ENCODE data around the gene ACTR3. TPM values are rescaled to one million over a fixed set of nuclear protein-coding genes. Genes with fewer than 3 reads are reported as not detected.
A peak's percentile ranks its signal among the peaks of the same experiment; 100 is the strongest.

ACTR3 gene
- total RNA-seq, 1 experiment from 2014 or later: 296 TPM

DNA sequence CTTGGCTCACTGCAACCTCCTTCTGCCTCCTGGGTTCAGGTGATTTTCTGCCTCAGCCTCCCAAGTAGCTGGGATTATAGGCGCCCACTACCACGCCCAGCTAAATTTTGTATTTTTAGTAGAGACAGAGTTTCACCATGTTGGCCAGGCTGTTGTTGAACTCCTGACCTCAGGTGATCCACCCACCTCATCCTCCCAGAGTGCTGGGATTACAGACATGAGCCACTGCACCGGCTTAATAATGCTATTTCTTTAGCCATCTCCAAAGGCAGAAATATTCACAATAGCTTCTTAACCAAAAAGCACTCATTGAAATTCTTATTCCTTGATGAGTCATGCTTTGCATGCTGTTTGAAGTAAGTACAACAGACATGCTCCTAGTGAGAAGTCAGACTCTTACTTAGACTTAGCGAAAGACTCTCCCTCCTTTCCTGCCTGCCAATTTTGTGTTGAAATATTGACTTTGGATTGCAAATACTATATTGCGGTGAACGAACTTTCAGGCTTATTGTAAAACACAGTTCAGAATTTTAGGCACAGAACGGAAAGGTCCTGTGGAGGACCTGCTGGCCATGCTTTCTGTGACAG is 4.4 kb downstream of the ACTR3 start:
- Mint-ChIP-seq H3K27ac (ENCODE audit: unreplicated experiment) (peak overlapping the region; percentile 78), H3K36me3 (ENCODE audit: insufficient read depth, unreplicated experiment) (peaks cover 65% of the 10 kb centered on the region), H3K4me1 (ENCODE audit: low read depth, unreplicated experiment) (peaks cover 64% of the 10 kb centered on the region), H3K9me3 (ENCODE audit: low read depth, unreplicated experiment) (no peaks in the 10 kb centered on the region), H3K4me3 (ENCODE audit: low read depth, unreplicated experiment) (peak overlapping the region; percentile 90), H3K27me3 (ENCODE audit: unreplicated experiment) (no peaks in the 10 kb centered on the region)
- BruUV-seq (replicated peaks): no TSS peak
- CTCF ChIA-PET: interaction anchor here (0.7 to 0.9 kb wide), 4 partner anchors 8 to 137 kb away, joined by 3 to 5 read pairs (median 4); partner anchors contain the start of gene SLC35F5
- DNase-seq: no peak
- intact Hi-C loops (cut with micrococcal nuclease; ENCODE audit: unreplicated experiment): loop anchor here (5.0 to 10.0 kb wide), 2 partner anchors 97 to 661 kb away; no protein-coding TSS in a partner anchor
- TF ChIP-seq, protein P1, sequence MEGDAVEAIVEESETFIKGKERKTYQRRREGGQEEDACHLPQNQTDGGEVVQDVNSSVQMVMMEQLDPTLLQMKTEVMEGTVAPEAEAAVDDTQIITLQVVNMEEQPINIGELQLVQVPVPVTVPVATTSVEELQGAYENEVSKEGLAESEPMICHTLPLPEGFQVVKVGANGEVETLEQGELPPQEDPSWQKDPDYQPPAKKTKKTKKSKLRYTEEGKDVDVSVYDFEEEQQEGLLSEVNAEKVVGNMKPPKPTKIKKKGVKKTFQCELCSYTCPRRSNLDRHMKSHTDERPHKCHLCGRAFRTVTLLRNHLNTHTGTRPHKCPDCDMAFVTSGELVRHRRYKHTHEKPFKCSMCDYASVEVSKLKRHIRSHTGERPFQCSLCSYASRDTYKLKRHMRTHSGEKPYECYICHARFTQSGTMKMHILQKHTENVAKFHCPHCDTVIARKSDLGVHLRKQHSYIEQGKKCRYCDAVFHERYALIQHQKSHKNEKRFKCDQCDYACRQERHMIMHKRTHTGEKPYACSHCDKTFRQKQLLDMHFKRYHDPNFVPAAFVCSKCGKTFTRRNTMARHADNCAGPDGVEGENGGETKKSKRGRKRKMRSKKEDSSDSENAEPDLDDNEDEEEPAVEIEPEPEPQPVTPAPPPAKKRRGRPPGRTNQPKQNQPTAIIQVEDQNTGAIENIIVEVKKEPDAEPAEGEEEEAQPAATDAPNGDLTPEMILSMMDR (IDR thresholded peaks at IDR 0.05; ENCODE audit: unreplicated experiment): no peak

- Mint-ChIP-seq H3K9me3 (ENCODE audit: low read depth, unreplicated experiment) (no peaks in the 10 kb centered on the region), H3K4me3 (ENCODE audit: low read depth, unreplicated experiment) (peak overlapping the region; percentile 90), H3K27me3 (ENCODE audit: unreplicated experiment) (no peaks in the 10 kb centered on the region), H3K27ac (ENCODE audit: unreplicated experiment) (peak overlapping the region; percentile 57), H3K4me1 (ENCODE audit: low read depth, unreplicated experiment) (peaks cover 73% of the 10 kb centered on the region), H3K36me3 (ENCODE audit: insufficient read depth, unreplicated experiment) (peaks cover 54% of the 10 kb centered on the region)
- DNase-seq: no peak
- no TSS peak for BruUV-seq (replicated peaks)
- TF ChIP-seq, protein P1 (IDR thresholded peaks at IDR 0.05; ENCODE audit: unreplicated experiment): no peak
- CTCF ChIA-PET: no interaction called here
- intact Hi-C loops (cut with micrococcal nuclease; ENCODE audit: unreplicated experiment): loop anchor here (10.0 kb wide), 1 partner anchor 660 kb away; no protein-coding TSS in a partner anchor
Measured at GRCh38 chr2:113895301-113895700, 5.4 kb downstream of the ACTR3 start.

GRCh38 chr2:113895819-113896563 is 6.1 kb downstream of the ACTR3 start:
- TF ChIP-seq, protein P1 (IDR thresholded peaks at IDR 0.05; ENCODE audit: unreplicated experiment): no peak
- Mint-ChIP-seq H3K36me3 (ENCODE audit: insufficient read depth, unreplicated experiment) (peaks cover 47% of the 10 kb centered on the region), H3K27me3 (ENCODE audit: unreplicated experiment) (no peaks in the 10 kb centered on the region), H3K9me3 (ENCODE audit: low read depth, unreplicated experiment) (no peaks in the 10 kb centered on the region), H3K4me1 (ENCODE audit: low read depth, unreplicated experiment) (peaks cover 77% of the 10 kb centered on the region), H3K27ac (ENCODE audit: unreplicated experiment) (peak overlapping the region; percentile 57), H3K4me3 (ENCODE audit: low read depth, unreplicated experiment) (peak overlapping the region; percentile 90)
- intact Hi-C loops (cut with micrococcal nuclease; ENCODE audit: unreplicated experiment): loop anchor here (10.0 kb wide), 1 partner anchor 659 kb away; no protein-coding TSS in a partner anchor
- CTCF ChIA-PET: no interaction called here
- BruUV-seq (replicated peaks): no TSS peak
- DNase-seq: no peak

DNA sequence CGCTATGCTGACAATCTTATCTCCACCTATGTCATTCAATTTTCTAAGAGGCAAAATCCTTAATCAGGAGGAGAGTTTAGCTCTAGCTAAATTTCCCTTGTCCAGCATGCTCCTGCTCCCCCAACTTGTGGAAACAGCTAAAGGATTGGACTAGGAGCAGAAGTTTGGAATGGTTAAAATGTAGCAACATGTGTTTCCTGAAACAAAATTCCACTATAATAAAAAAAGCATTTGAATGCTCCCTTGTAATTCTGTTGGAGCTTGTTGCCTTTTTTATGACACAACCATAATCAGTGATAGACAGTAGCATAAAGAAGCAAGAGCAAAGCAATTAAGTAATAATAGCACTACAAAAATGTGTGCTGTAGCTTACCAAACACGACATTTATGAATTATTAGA is 6.9 kb downstream of the ACTR3 start:
- Mint-ChIP-seq H3K36me3 (ENCODE audit: insufficient read depth, unreplicated experiment) (peaks cover 41% of the 10 kb centered on the region), H3K27me3 (ENCODE audit: unreplicated experiment) (no peaks in the 10 kb centered on the region), H3K9me3 (ENCODE audit: low read depth, unreplicated experiment) (no peaks in the 10 kb centered on the region), H3K4me1 (ENCODE audit: low read depth, unreplicated experiment) (peaks cover 77% of the 10 kb centered on the region), H3K4me3 (ENCODE audit: low read depth, unreplicated experiment) (no peak overlapping the region), H3K27ac (ENCODE audit: unreplicated experiment) (no peak overlapping the region)
- no peak for DNase-seq
- TF ChIP-seq, protein P1 (IDR thresholded peaks at IDR 0.05; ENCODE audit: unreplicated experiment): no peak
- CTCF ChIA-PET: interaction anchor here (0.8 kb wide), 1 partner anchor 45 kb away, joined by 3 read pairs; no protein-coding TSS in a partner anchor
- intact Hi-C loops (cut with micrococcal nuclease; ENCODE audit: unreplicated experiment): loop anchor here (10.0 kb wide), 1 partner anchor 658 kb away; no protein-coding TSS in a partner anchor
- BruUV-seq (replicated peaks): no TSS peak
